Parathyroid adenoma (tissue), 2 donors: Measurements from ENCODE around the gene GSTA3.
"Not testable (repeated sequence)": the region's sequence is repeated elsewhere in the genome, so short reads cannot be mapped to it uniquely, and the experiment has no call there.

Source experiments
- H2AFZ ChIP-seq: fragments of 300-600 bp; sonication (generic); one replicate; pipeline ENCODE4 v1.7.0; 2017; ENCODE audit warnings: antibody characterized with exemption, mild to moderate bottlenecking
- H3K27ac ChIP-seq: fragments of 300-600 bp; sonication (generic); one replicate; pipeline ENCODE4 v1.7.0; 2017
- H3K27me3 ChIP-seq: fragments of 300-600 bp; sonication (generic); one replicate; pipeline ENCODE4 v1.7.0; 2017; ENCODE audit warnings: low read length; ENCODE audit not compliant: control insufficient read depth, insufficient read depth
- H3K36me3 ChIP-seq: fragments of 300-600 bp; sonication (generic); one replicate; pipeline ENCODE4 v1.7.0; 2017; ENCODE audit warnings: low read length; ENCODE audit not compliant: control insufficient read depth, insufficient read depth
- H3K4me1 ChIP-seq: fragments of 300-600 bp; sonication (generic); one replicate; pipeline ENCODE4 v1.7.0; 2017; ENCODE audit warnings: control low read depth
- H3K4me2 ChIP-seq: fragments of 300-600 bp; sonication (generic); one replicate; pipeline ENCODE4 v1.7.0; 2017; ENCODE audit warnings: low read length
- H3K4me3 ChIP-seq: fragments of 300-600 bp; sonication (generic); one replicate; pipeline ENCODE4 v1.7.0; 2017; ENCODE audit warnings: low read depth, low read length
- H3K79me2 ChIP-seq: fragments of 300-600 bp; sonication (generic); one replicate; pipeline ENCODE4 v1.7.0; 2017; ENCODE audit warnings: control low read depth
- H3K9ac ChIP-seq: fragments of 300-600 bp; sonication (generic); one replicate; pipeline ENCODE4 v1.7.0; 2017; ENCODE audit warnings: mild to moderate bottlenecking
- H3K9me3 ChIP-seq: fragments of 300-600 bp; sonication (generic); one replicate; pipeline ENCODE4 v1.7.0; 2017; ENCODE audit warnings: low read length; ENCODE audit not compliant: control insufficient read depth
- TF ChIP-seq, protein P1 (sequence below): fragments of 300-600 bp; sonication (generic); IDR thresholded peaks from one replicate; pipeline ENCODE4 v1.7.0; 2017; ENCODE audit warnings: antibody characterized with exemption, mild to moderate bottlenecking
- donor health status: primary hyperparathyroidism.

Gene GSTA3

DNA sequence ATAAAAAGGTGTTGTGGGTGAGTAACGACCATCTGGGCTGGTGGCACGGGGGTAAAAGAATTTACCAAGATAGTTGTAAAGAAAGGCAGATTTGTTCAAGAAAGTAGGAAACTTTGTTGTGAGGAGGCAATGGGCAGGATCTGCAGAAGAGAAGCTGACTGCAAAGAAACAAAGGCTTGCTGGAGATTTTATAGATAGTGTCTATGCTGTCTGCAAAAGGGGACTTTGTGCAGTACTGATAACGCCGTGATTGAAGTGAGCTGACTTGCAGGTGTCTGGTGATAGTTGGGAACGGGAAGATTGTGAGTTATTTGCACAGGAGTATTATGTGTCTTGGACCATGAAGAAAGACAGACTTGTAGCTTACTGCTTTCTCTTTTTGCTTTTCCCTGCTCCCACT is 36.8 kb upstream of the GSTA3 start:
- no peak overlapping the region for H3K9ac ChIP-seq
- H3K4me3 ChIP-seq: no peak overlapping the region
- H3K4me1 ChIP-seq: peaks cover 6% of the 10 kb centered on the region
- H3K27ac ChIP-seq: no peak overlapping the region
- peak overlapping the region; percentile 56 for H2AFZ ChIP-seq
- H3K79me2 ChIP-seq: no peaks in the 10 kb centered on the region
- TF ChIP-seq, protein P1, sequence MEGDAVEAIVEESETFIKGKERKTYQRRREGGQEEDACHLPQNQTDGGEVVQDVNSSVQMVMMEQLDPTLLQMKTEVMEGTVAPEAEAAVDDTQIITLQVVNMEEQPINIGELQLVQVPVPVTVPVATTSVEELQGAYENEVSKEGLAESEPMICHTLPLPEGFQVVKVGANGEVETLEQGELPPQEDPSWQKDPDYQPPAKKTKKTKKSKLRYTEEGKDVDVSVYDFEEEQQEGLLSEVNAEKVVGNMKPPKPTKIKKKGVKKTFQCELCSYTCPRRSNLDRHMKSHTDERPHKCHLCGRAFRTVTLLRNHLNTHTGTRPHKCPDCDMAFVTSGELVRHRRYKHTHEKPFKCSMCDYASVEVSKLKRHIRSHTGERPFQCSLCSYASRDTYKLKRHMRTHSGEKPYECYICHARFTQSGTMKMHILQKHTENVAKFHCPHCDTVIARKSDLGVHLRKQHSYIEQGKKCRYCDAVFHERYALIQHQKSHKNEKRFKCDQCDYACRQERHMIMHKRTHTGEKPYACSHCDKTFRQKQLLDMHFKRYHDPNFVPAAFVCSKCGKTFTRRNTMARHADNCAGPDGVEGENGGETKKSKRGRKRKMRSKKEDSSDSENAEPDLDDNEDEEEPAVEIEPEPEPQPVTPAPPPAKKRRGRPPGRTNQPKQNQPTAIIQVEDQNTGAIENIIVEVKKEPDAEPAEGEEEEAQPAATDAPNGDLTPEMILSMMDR: no peak
- no peaks in the 10 kb centered on the region for H3K9me3 ChIP-seq
- H3K4me2 ChIP-seq: no peak overlapping the region
- no peaks in the 10 kb centered on the region for H3K36me3 ChIP-seq
- H3K27me3 ChIP-seq: no peaks in the 10 kb centered on the region

DNA sequence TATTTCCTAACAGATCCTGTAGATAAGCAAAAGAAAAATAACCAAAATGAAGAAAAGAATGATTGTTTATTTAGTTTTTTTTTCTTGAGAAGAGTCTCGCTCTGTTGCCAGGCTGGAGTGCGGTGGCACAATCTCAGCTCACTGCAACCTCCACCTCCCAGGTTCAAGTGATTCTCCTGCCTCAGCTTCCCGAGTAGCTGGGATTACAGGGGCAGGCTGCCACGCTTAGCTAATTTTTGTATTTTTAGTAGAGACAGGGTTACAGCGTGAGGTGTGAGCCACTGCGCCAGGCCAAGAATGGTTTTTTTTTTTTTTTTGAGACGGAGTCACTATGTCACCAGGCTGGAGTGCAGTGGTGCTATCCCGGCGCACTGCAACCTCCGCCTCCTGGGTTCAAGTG is 33.3 kb upstream of the GSTA3 start:
- H3K79me2 ChIP-seq, H3K4me3 ChIP-seq, H3K9ac ChIP-seq, H3K36me3 ChIP-seq, H3K4me2 ChIP-seq, H3K27me3 ChIP-seq, H3K27ac ChIP-seq, H3K9me3 ChIP-seq, H2AFZ ChIP-seq: not testable (repeated sequence)
- peaks cover 11% of the 10 kb centered on the region for H3K4me1 ChIP-seq

DNA sequence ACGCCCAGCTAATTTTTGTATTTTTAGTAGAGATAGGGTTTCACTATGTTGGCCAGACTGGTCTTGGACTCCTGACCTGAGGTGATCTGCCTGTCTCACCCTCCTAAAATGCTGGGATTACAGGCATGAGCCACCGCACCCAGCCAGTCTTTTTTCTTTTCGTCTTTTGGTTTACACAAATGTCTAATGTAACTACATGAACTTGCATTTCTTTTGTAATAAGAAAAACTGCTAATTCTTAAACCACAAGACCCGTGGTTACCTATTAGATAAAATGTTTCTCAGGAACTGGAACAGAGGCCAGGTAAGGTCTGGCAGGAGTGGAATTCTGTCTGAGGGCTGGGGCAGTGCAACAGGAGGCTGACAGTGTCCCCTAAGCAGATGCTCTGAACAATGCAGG is 32.7 kb upstream of the GSTA3 start:
- H2AFZ ChIP-seq: peak overlapping the region; percentile 46
- no peak overlapping the region for H3K4me2 ChIP-seq
- no peak overlapping the region for H3K4me3 ChIP-seq
- H3K79me2 ChIP-seq: no peaks in the 10 kb centered on the region
- peaks cover 11% of the 10 kb centered on the region for H3K4me1 ChIP-seq
- no peaks in the 10 kb centered on the region for H3K9me3 ChIP-seq
- H3K36me3 ChIP-seq: no peaks in the 10 kb centered on the region
- no peaks in the 10 kb centered on the region for H3K27me3 ChIP-seq
- TF ChIP-seq, protein P1: no peak
- no peak overlapping the region for H3K9ac ChIP-seq
- no peak overlapping the region for H3K27ac ChIP-seq

DNA sequence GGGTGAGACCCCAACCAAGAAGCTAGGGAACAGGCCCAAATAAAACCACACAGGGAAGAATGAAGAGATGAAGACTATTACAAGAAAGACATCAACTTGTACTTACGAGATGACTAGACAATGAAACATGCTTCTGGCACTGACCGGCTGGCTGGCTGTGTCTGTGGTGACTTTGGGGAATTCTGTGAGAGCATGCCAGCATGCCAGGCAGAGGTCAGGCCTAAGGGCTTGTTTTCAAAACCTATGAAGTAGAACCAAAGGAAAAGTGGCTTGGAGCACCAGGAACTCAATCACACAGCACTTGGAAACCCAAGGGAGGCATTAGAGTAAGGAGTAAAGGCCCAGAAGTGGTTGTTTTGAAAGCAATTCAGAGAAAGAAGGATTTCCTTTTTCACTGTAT is 28.4 kb upstream of the GSTA3 start:
- Histone ChIP-seq H3K36me3 (no peaks in the 10 kb centered on the region), H3K4me2 (no peak overlapping the region), H3K79me2 (no peaks in the 10 kb centered on the region), H3K27me3 (no peaks in the 10 kb centered on the region), H3K27ac (no peak overlapping the region), H2AFZ (peak overlapping the region; percentile 67), H3K9ac (no peak overlapping the region), H3K4me1 (peaks cover 5% of the 10 kb centered on the region), H3K4me3 (no peak overlapping the region), H3K9me3 (no peaks in the 10 kb centered on the region)
- TF ChIP-seq, protein P1: no peak

DNA sequence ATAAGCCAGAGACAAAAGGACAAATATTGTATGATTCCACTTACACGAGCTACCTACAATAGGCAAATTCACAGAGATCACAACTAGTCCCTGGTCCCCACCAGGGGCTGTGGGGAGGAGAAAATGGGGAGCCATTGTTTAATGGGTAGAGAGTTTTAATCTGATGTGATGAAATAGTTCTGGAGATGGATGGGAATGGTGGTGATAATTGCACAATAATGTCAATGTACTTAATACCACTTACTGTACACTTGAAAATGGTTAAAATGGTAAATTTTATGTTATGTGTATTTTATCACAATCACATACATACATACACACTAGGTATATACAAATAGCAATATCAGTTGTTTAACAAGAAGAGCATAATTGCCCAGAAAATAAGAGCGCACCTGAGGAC is 24.3 kb upstream of the GSTA3 start:
- Histone ChIP-seq H2AFZ (no peak overlapping the region), H3K4me3 (no peak overlapping the region), H3K4me1 (peaks cover 17% of the 10 kb centered on the region), H3K36me3 (no peaks in the 10 kb centered on the region), H3K79me2 (no peaks in the 10 kb centered on the region), H3K9ac (no peak overlapping the region), H3K27me3 (no peaks in the 10 kb centered on the region), H3K27ac (no peak overlapping the region), H3K9me3 (no peaks in the 10 kb centered on the region), H3K4me2 (no peak overlapping the region)
- TF ChIP-seq, protein P1: no peak
